Motor neuron (in vitro differentiated cells): Measurements from ENCODE around the gene TST. TPM values are rescaled to one million over a fixed set of nuclear protein-coding genes. Genes with fewer than 3 reads are reported as not detected.

Source experiments
- ATAC-seq, 8 experiments: fragments of 200-7000 bp; cut with Tn5 transposase; replicated peaks in 6 of 8; 2 replicates each; pipeline ENCODE4 v1.8.0; 2021; ENCODE audit warnings: mild to moderate bottlenecking in 8 of 8, moderate library complexity in 8 of 8
- H3K27ac ChIP-seq, 2 donors: fragments of 250-450 bp; sonication (Bioruptor Pico); 2 replicates each; pipeline ENCODE4 v1.9.0; 2021; ENCODE audit warnings: antibody characterized with exemption in 2 of 2, mild to moderate bottlenecking in 2 of 2, moderate library complexity in 1 of 2
- H3K4me1 ChIP-seq, 2 donors: fragments of 250-450 bp; sonication (Bioruptor Pico); replicated peaks in 1 of 2; 2 replicates each; pipeline ENCODE4 v1.6.1; 2021; ENCODE audit warnings: antibody characterized with exemption in 2 of 2, mild to moderate bottlenecking in 2 of 2, moderate library complexity in 1 of 2
- H3K4me3 ChIP-seq, 5 donors: fragments of 250-450 bp; sonication (Bioruptor Pico); 2 replicates each; pipeline ENCODE4 v1.9.0; 2021; ENCODE audit warnings: antibody characterized with exemption in 5 of 5, mild to moderate bottlenecking in 5 of 5, moderate library complexity in 4 of 5
- whole genome bisulfite sequencing, 10 experiments: fragments of 450-650 bp; shearing (Covaris generic); methylation state at CpG; one replicate each; pipeline ENCODE4 v1.0.0; 2022; 5-methylcytosine and 5-hydroxymethylcytosine counted together
- in situ Hi-C, 9 experiments: fragments of 400-800 bp; cut with MboI; loops; one replicate each; pipeline ENCODE4 v1.15.0; 2021; ENCODE audit warnings: low sequenced_read_pairs in 9 of 9, low pct_unique_long_range_greater_than_20kb in 2 of 9; ENCODE audit not compliant: unreplicated experiment in 9 of 9
- total RNA-seq, 8 experiments: library from RNA; unstranded; fragments of 300-600 nt; gene quantifications; 2 replicates each; pipeline versions ENCODE4 v1.2.3 to v1.2.4, GENCODE V29; 2022

The TST gene
- 10 to 100 TPM in 4 of 8 experiments, 1 to 10 TPM in 4; 5.5 to 49.5 (median 10.3) TPM for total RNA-seq

GRCh38 chr22:37019309-37020191 is at the start of gene TST, which contains the start of gene MPST:
TST (minus strand) TSS chr22:37019447; CDS start chr22:37018732, 715 bp downstream.
MPST (plus strand) TSS chr22:37019742; CDS start chr22:37019837, 95 bp downstream.
- Histone ChIP-seq H3K4me1 (peaks cover 6 to 9% of the 10 kb centered on the region in 2 donors), H3K4me3 (peak within 1 kb of the TSS; percentile 76 to 99 (median 93)), H3K27ac (peak within 1 kb of the TSS; percentile 94 to 99)
- ATAC-seq, result peak; percentile 70 to 94 (median 91)
- in situ Hi-C loops, result no loop called here
- 0% methylated on average over 1 of the region's 107 CpGs; no CpG with 5 or more reads in 9 of the 10 experiments for WGBS, 10 experiments

GRCh38 chr22:37068859-37069258 is 49.6 kb upstream of the TST start:
- WGBS, 10 experiments, result 0% methylated on average over 1 to 2 of the region's 36 CpGs; no CpG with 5 or more reads in 8 of the 10 experiments
- Histone ChIP-seq H3K4me3 (no peak overlapping the region), H3K4me1 (peaks cover 0 to 3% of the 10 kb centered on the region in 2 donors), H3K27ac (no peak overlapping the region)
- in situ Hi-C loops, result no loop called here
- peak in 7 of 8 experiments; percentile 28 to 60 (median 40) for ATAC-seq

GRCh38 chr22:37067428-37067827 is 48.2 kb upstream of the TST start:
- WGBS, 10 experiments, result 67 to 100% (median 83%) methylated on average over 1 to 3 of the region's 10 CpGs; no CpG with 5 or more reads in 5 of the 10 experiments
- no peak overlapping the region for H3K27ac ChIP-seq
- no peak overlapping the region for H3K4me3 ChIP-seq
- peaks cover 0 to 4% of the 10 kb centered on the region in 2 donors for H3K4me1 ChIP-seq
- in situ Hi-C loops, result no loop called here
- ATAC-seq, result no peak

- Histone ChIP-seq H3K4me1 (peaks cover 0 to 5% of the 10 kb centered on the region in 2 donors), H3K27ac (no peak overlapping the region), H3K4me3 (no peak overlapping the region)
- ATAC-seq, result no peak
- WGBS, 10 experiments, result 83 to 100% (median 96%) methylated on average over 2 to 7 of the region's 9 CpGs; no CpG with 5 or more reads in 7 of the 10 experiments
- in situ Hi-C loops, result no loop called here
These were observed 46.7 kb upstream of the TST start for GRCh38 chr22:37065961-37066360.

- no peak overlapping the region for H3K4me3 ChIP-seq
- H3K4me1 ChIP-seq, result peaks cover 0 to 5% of the 10 kb centered on the region in 2 donors
- in situ Hi-C loops, result no loop called here
- H3K27ac ChIP-seq, result no peak overlapping the region
- no peak for ATAC-seq
- 88 to 100% methylated on average over 1 of the region's 3 CpGs; no CpG with 5 or more reads in 8 of the 10 experiments for WGBS, 10 experiments
These were observed 45.9 kb upstream of the TST start for GRCh38 chr22:37065180-37065579.

- Histone ChIP-seq H3K4me1 (peaks cover 0 to 5% of the 10 kb centered on the region in 2 donors), H3K27ac (no peak overlapping the region), H3K4me3 (no peak overlapping the region)
- in situ Hi-C loops, result no loop called here
- ATAC-seq, result no peak
- 58 to 100% (median 84%) methylated on average over 1 to 6 of the region's 11 CpGs; no CpG with 5 or more reads in 5 of the 10 experiments for WGBS, 10 experiments
These were observed 45.3 kb upstream of the TST start for GRCh38 chr22:37064553-37064952.

GRCh38 chr22:37063431-37064420 is 44.5 kb upstream of the TST start:
- in situ Hi-C loops, result no loop called here
- Histone ChIP-seq H3K4me1 (peaks cover 0 to 3% of the 10 kb centered on the region in 2 donors), H3K27ac (no peak overlapping the region), H3K4me3 (no peak overlapping the region)
- WGBS, 10 experiments, result 77 to 100% (median 80%) methylated on average over 1 to 3 of the region's 28 CpGs; no CpG with 5 or more reads in 7 of the 10 experiments
- peak in 1 of 8 experiments; percentile 32 for ATAC-seq

GRCh38 chr22:37062702-37063381 is 43.6 kb upstream of the TST start:
- Histone ChIP-seq H3K4me1 (peaks cover 0 to 2% of the 10 kb centered on the region in 2 donors), H3K4me3 (no peak overlapping the region), H3K27ac (no peak overlapping the region)
- in situ Hi-C loops, result no loop called here
- WGBS, 10 experiments, result 60 to 100% methylated on average over 1 of the region's 15 CpGs; no CpG with 5 or more reads in 8 of the 10 experiments
- ATAC-seq, result peak in 4 of 8 experiments; percentile 13 to 55 (median 14)

GRCh38 chr22:37062376-37062675 is 43.1 kb upstream of the TST start:
- in situ Hi-C loops, result no loop called here
- H3K4me3 ChIP-seq, result no peak overlapping the region
- peaks cover 0 to 2% of the 10 kb centered on the region in 2 donors for H3K4me1 ChIP-seq
- WGBS, 10 experiments, result no CpG with 5 or more reads among the region's 7 CpGs
- no peak overlapping the region for H3K27ac ChIP-seq
- peak in 4 of 8 experiments; percentile 8 to 43 (median 23) for ATAC-seq

GRCh38 chr22:37061611-37062375 is 42.5 kb upstream of the TST start:
- H3K4me1 ChIP-seq, result peaks cover 0 to 2% of the 10 kb centered on the region in 2 donors
- in situ Hi-C loops, result no loop called here
- H3K4me3 ChIP-seq, result no peak overlapping the region
- H3K27ac ChIP-seq, result no peak overlapping the region
- peak in 1 of 8 experiments; percentile 2 for ATAC-seq
- WGBS, 10 experiments, result 60 to 87% (median 80%) methylated on average over 1 to 4 of the region's 10 CpGs; no CpG with 5 or more reads in 5 of the 10 experiments

- in situ Hi-C loops, result no loop called here
- WGBS, 10 experiments, result 20 to 95% (median 76%) methylated on average over 2 to 8 of the region's 28 CpGs; no CpG with 5 or more reads in 4 of the 10 experiments
- no peak overlapping the region for H3K27ac ChIP-seq
- no peak overlapping the region for H3K4me3 ChIP-seq
- peak in 2 of 8 experiments; percentile 7 to 19 for ATAC-seq
- H3K4me1 ChIP-seq, result peaks cover 0 to 2% of the 10 kb centered on the region in 2 donors
These were observed 41.8 kb upstream of the TST start for GRCh38 chr22:37060801-37061610.
